Activated naive CD4-positive, alpha-beta T cell treated with anti-CD3 and anti-CD28 coated beads, Interleukin-2, amount 50 U/mL, for 72 hours (primary cell): ENCODE results near the gene VEGFB. TPM values are rescaled to one million over a fixed set of nuclear protein-coding genes. Genes with fewer than 3 reads are reported as not detected.

Source experiments
- ATAC-seq, 2 donors: fragments of 150-1000 bp; cut with Tn5 transposase; 2 replicates each; pipeline ENCODE4 v1.10.0; 2021; ENCODE audit warnings: mild to moderate bottlenecking in 2 of 2, moderate library complexity in 2 of 2
- DNase-seq, 2 donors: peaks; one replicate each; pipeline ENCODE4 v3.0.0; 2021 to 2022; ENCODE audit warnings: low spot score in 2 of 2
- H3K27ac Mint-ChIP-seq, 2 donors: one replicate each; pipeline ENCODE4 v1.8.0; 2022; ENCODE audit warnings: mild to moderate bottlenecking in 2 of 2, mixed read lengths in 2 of 2
- H3K36me3 Mint-ChIP-seq, 2 donors: one replicate each; pipeline ENCODE4 v1.8.0; 2022; ENCODE audit warnings: mixed read lengths in 2 of 2
- H3K9me3 Mint-ChIP-seq, 2 donors: one replicate each; pipeline ENCODE4 v1.8.0; 2022; ENCODE audit warnings: mixed read lengths in 2 of 2
- total RNA-seq, 2 donors: library from RNA; stranded (reverse); gene quantifications; one replicate each; pipeline ENCODE4 v1.2.3, GENCODE V29; 2022

The VEGFB gene, protein sequence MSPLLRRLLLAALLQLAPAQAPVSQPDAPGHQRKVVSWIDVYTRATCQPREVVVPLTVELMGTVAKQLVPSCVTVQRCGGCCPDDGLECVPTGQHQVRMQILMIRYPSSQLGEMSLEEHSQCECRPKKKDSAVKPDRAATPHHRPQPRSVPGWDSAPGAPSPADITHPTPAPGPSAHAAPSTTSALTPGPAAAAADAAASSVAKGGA
- total RNA-seq = 100 to 1,000 TPM in 1 of 2 donors, 10 to 100 TPM in 1; 57.6 to 119 TPM

- ATAC-seq (peak; percentile 48 to 75), DNase-seq (peak in 1 of 2 donors; percentile 73)
- H3K27ac Mint-ChIP-seq = peak within 1 kb of the TSS; percentile 59 to 65
- H3K36me3 Mint-ChIP-seq = no peaks in the 10 kb centered on the region
- no peaks in the 10 kb centered on the region for H3K9me3 Mint-ChIP-seq
Measured at GRCh38 chr11:64233913-64234586, at the start of gene VEGFB. VEGFB (plus strand) TSS chr11:64234584; CDS start chr11:64234834, 250 bp downstream.

DNA sequence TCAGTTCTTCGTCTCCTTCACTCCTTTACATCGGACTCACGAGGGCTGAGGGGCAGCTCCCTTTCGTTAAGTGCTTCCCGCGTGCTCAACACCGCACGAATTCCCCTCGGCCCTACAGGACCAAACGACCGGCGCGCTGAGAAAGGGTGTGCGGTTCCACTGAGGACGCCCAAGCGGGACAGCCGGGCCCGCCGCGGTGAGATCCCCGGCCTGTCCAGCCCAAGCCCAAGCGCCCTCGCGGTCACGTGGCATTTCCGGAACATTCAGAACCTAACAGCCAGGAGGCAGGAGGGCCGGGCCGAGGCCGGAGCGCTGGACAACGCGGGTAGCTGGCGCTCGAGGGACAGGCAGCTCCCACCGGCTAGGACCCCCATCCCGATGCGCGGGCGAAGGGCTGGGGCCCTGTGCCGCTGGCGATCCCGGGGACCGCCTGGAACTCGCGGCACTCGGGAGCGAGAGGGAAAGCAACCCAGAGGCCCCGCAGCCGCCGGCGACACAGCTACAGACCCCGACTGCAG is 49.1 kb upstream of the VEGFB start:
- peak; percentile 1 to 15 for ATAC-seq

DNA sequence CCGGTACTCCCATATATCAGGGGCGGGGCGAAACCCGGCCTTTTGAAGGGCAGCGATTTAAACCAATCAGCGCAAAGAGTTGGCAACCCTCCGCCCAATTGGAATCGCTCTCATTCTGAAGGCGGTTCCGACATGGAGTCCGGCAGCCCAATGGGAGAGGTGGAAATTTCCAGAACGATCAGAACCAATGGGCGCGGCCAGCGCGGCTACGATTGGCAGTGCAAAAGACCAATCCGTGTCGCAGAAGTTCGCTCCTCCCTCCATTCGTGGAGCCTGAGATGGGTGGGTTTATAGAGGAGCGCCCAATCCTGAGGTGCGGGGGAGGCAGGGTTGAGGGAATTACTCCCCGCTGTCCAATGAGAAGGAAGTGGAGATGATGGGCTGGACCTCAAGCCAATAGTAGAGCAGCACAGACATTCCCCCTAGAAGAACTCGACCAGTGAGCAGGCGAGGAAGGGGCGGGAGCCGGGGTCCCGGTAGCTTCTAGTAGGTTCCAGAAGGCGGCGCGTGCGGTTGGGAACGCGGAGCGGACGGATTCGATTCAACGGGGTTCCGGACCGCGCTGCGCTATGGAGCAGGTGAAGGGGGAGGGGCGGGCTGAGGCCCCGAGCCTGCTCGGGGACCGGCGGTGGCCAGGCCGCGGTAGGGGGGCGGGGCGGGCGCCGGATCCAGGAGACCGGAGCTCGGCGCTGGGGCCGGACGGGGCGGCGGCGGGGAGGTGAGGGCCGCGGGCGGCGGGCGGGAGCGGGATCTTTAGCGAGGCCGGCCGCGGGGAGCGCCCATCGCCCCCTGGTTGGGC is 48.5 kb upstream of the VEGFB start, which contains the start of gene STIP1:
STIP1 (plus strand) TSS at position 479 of the 799 bp plus-strand sequence; CDS start at position 570, 91 bp downstream.
- DNase-seq (peak; percentile 99 to 100), ATAC-seq (peak; percentile 88 to 89)
- peaks cover 6 to 10% of the 10 kb centered on the region in 2 donors for H3K36me3 Mint-ChIP-seq

More for the DNA sequence above, 49.1 kb upstream of the VEGFB start:
- Mint-ChIP-seq H3K36me3 (peaks cover 6 to 10% of the 10 kb centered on the region in 2 donors), H3K27ac (peak overlapping the region in 1 of 2 donors; percentile 99), H3K9me3 (no peaks in the 10 kb centered on the region)
- DNase-seq = peak in 1 of 2 donors; percentile 50

DNA sequence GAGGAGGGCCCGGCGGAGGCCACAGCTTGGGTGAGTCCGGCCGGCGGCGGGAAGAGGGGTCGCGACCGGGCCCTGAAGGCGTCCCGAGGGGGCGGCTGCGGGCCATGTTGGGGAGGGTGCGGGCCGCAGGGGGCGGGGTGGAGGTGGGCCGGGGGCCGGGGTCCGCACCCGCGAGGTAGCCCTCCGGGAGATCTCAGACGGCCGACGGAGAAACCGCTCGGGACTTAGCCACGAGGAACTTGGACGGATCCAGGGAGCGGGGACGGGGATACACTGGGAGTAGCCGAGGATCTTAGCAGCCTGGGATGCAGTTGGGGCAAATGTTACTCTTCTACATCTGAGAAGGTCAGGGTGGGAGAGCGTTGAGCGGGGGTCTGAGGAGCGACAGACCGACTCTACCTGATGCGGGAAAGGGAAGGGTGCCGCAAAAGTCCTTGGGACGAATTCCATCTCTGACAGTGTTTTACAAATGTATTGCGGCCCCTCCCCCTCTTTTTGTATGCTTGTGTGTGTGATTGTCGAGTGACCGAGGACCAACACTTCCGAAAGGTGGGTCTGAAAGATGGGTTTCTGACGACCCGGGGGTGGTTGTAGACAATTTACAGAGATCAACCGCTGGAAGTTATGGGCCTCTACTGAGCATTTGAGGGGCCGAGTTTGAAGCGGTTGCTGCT is 47.8 kb upstream of the VEGFB start:
- Mint-ChIP-seq H3K27ac (no peak overlapping the region), H3K9me3 (no peaks in the 10 kb centered on the region), H3K36me3 (peaks cover 6 to 10% of the 10 kb centered on the region in 2 donors)
- ATAC-seq (no peak), DNase-seq (peak; percentile 54 to 71)

More for the DNA sequence above, 48.5 kb upstream of the VEGFB start, which contains the start of gene STIP1:
- peak within 1 kb of the TSS in 1 of 2 donors; percentile 99 for H3K27ac Mint-ChIP-seq
- H3K9me3 Mint-ChIP-seq = no peaks in the 10 kb centered on the region

GRCh38 chr11:64192434-64192833 is 42.0 kb upstream of the VEGFB start:
- ATAC-seq (no peak), DNase-seq (no peak)
- peaks cover 31% of the 10 kb centered on the region in 2 donors for H3K36me3 Mint-ChIP-seq
- peak overlapping the region in 1 of 2 donors; percentile 82 for H3K27ac Mint-ChIP-seq
- H3K9me3 Mint-ChIP-seq = no peaks in the 10 kb centered on the region

DNA sequence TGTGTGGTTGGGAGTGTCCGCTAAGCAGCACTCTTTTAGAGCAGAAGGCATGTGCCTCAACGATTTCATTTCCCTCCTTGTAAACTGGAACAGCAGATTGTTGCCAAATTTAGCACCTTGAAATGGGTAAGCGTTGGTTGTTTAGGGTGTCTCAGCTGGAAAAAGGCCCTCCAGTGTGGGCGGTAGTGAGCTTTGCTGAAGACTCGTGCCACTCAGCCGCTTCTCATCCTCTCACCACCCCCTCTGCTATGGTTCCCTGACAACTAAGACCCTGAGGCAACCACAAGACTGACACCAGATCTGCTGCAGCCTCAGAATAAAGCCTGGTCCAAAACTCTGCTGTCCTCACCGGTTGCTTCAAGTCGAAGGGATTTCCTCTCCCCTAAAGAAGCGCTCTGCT is 37.8 kb upstream of the VEGFB start:
- H3K36me3 Mint-ChIP-seq = peaks cover 34 to 43% of the 10 kb centered on the region in 2 donors
- H3K27ac Mint-ChIP-seq = no peak overlapping the region
- DNase-seq (no peak), ATAC-seq (no peak)
- H3K9me3 Mint-ChIP-seq = no peaks in the 10 kb centered on the region

DNA sequence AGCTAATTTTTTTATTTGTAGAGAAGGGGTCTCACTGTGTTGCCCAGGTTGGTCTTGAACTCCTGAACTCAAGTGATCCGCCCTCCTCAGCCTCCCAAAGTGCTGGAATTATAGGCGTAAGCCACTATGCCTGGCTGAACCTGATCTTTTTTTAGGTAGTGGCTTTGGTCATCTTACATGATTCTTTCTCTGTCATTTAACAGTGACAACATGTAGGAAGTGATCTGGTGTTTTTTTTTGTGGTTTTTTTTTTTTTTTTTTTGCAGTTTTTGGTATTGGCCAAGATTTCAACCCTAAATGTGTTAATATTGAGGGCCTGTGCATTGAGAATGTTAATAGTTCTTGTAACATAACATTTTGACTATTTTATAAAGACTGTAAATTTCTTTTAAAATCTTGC is 35.9 kb upstream of the VEGFB start:
- DNase-seq (no peak), ATAC-seq (no peak)
- H3K9me3 Mint-ChIP-seq = no peaks in the 10 kb centered on the region
- peaks cover 39 to 48% of the 10 kb centered on the region in 2 donors for H3K36me3 Mint-ChIP-seq
- H3K27ac Mint-ChIP-seq = peak overlapping the region in 1 of 2 donors; percentile 36

GRCh38 chr11:64201543-64201942 is 32.8 kb upstream of the VEGFB start:
- H3K27ac Mint-ChIP-seq = peak overlapping the region; percentile 13 to 39
- no peak for DNase-seq
- H3K9me3 Mint-ChIP-seq = no peaks in the 10 kb centered on the region
- ATAC-seq = no peak
- peaks cover 36 to 46% of the 10 kb centered on the region in 2 donors for H3K36me3 Mint-ChIP-seq

- DNase-seq = no peak
- ATAC-seq = no peak
- H3K9me3 Mint-ChIP-seq = no peaks in the 10 kb centered on the region
- H3K27ac Mint-ChIP-seq = peak overlapping the region in 1 of 2 donors; percentile 22
- H3K36me3 Mint-ChIP-seq = peaks cover 44 to 49% of the 10 kb centered on the region in 2 donors
Measured at GRCh38 chr11:64202992-64203391, 31.4 kb upstream of the VEGFB start.

- peak overlapping the region in 1 of 2 donors; percentile 68 for H3K27ac Mint-ChIP-seq
- DNase-seq (no peak), ATAC-seq (no peak)
- no peaks in the 10 kb centered on the region for H3K9me3 Mint-ChIP-seq
- peaks cover 45 to 49% of the 10 kb centered on the region in 2 donors for H3K36me3 Mint-ChIP-seq
Measured at GRCh38 chr11:64203421-64204079, 30.8 kb upstream of the VEGFB start.

DNA sequence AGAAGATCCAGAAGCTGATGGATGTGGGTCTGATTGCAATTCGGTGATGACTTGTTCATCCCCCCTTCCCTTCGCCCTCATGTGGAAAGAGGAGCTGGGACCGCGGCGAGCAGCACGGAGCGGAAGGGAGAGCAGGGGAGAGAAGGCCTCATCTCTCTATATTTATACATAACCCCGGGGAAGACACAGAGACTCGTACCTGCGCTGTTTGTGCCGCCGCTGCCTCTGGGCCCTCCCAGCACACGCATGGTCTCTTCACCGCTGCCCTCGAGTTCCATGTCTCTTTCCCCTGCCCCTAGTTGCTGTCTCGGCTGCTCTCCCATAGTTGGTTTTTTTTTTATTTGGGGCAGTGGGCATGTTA is 30.3 kb upstream of the VEGFB start:
- Mint-ChIP-seq H3K27ac (peak overlapping the region; percentile 68 to 69), H3K9me3 (no peaks in the 10 kb centered on the region), H3K36me3 (peaks cover 49 to 50% of the 10 kb centered on the region in 2 donors)
- ATAC-seq = no peak
- DNase-seq = no peak

- Mint-ChIP-seq H3K9me3 (no peaks in the 10 kb centered on the region), H3K36me3 (peaks cover 49 to 52% of the 10 kb centered on the region in 2 donors), H3K27ac (peak overlapping the region; percentile 69 to 92)
- ATAC-seq (peak in 1 of 2 donors; percentile 27), DNase-seq (peak in 1 of 2 donors; percentile 75)
Measured at GRCh38 chr11:64204464-64204989, 29.9 kb upstream of the VEGFB start.

GRCh38 chr11:64206457-64207255 is 27.7 kb upstream of the VEGFB start, which contains the start of gene FERMT3:
FERMT3 (plus strand) TSS chr11:64206721; CDS start chr11:64207365, 644 bp downstream.
- Mint-ChIP-seq H3K9me3 (no peaks in the 10 kb centered on the region), H3K27ac (peak within 1 kb of the TSS; percentile 97 to 98), H3K36me3 (peaks cover 42 to 48% of the 10 kb centered on the region in 2 donors)
- DNase-seq = peak; percentile 70 to 85
- ATAC-seq = peak; percentile 61 to 67

- peak; percentile 78 to 92 for DNase-seq
- Mint-ChIP-seq H3K9me3 (no peaks in the 10 kb centered on the region), H3K36me3 (peaks cover 46 to 56% of the 10 kb centered on the region in 2 donors), H3K27ac (peak overlapping the region; percentile 97 to 98)
- peak; percentile 77 to 81 for ATAC-seq
Measured at GRCh38 chr11:64207256-64208085, 26.9 kb upstream of the VEGFB start.
